COLO829 (cell line): ENCODE measurements around the gene ALPK1.
"Not testable (repeated sequence)": the region's sequence is repeated elsewhere in the genome, so short reads cannot be mapped to it uniquely, and the experiment has no call there.

Experiments used
- DNase-seq: peaks from one replicate; pipeline ENCODE4 v3.0.0; 2012; ENCODE audit warnings: low spot score

The ALPK1 gene

GRCh38 chr4:112296949-112297880 is at the start of gene ALPK1:
Gene ALPK1, plus strand, starts transcription at chr4:112297369.
- peak; percentile 94 for DNase-seq

GRCh38 chr4:112251019-112251643 is 46.0 kb upstream of the ALPK1 start:
- no peak for DNase-seq

- DNase-seq: no peak
Observed at GRCh38 chr4:112252234-112252633, 44.9 kb upstream of the ALPK1 start.

DNA sequence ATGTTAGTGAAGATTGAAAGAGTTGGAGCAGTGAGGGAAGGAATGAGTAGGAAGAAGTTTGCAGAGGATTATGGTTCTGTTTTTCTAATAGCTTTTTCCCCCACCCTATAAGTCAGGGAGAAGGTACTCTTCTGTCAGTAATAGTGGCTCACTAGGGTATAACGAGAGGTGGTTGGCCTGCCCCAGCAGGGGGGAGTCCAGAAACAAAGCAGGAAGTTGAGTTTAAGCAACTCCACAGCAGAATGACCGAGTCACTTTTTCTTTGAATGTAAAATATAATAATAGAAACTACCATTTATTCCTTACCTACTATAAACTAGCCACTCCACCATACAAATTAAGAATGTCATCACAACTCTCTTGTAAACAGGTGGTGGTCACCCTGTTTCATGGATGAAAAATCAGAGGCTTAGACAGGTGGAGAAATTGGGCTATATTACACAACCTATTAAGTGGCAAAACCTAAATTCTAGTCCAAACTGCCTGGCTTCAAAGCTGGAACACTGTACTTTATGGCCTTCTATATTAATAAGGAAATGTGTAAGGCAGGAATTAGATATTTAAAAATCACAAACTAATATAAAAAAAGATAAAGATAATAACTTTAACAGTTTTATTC is 43.7 kb upstream of the ALPK1 start:
- no peak for DNase-seq

DNA sequence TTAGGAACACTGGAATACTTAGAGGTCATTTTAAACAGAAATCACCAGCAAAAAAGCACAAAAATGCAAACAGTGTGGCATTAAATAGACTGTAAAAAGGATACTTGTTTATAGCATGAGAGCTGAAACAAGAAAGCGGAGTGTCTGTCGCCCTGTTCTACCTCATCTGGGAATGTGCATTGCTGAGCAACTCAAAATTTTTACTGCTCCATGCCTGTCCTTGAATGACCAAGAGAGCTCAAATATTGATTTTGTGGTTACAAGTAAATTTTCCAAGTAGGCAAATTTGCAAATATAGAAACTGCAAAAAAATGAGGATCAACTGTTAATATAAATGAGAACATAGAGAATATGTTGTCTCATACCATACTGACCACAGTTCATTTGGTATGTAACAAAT is 40.1 kb upstream of the ALPK1 start:
- no peak for DNase-seq

GRCh38 chr4:112266823-112267222 is 30.3 kb upstream of the ALPK1 start:
- DNase-seq: peak; percentile 33

- DNase-seq: no peak
Observed at GRCh38 chr4:112270051-112270450, 27.1 kb upstream of the ALPK1 start.

GRCh38 chr4:112270640-112271421 is 26.3 kb upstream of the ALPK1 start:
- no peak for DNase-seq

DNA sequence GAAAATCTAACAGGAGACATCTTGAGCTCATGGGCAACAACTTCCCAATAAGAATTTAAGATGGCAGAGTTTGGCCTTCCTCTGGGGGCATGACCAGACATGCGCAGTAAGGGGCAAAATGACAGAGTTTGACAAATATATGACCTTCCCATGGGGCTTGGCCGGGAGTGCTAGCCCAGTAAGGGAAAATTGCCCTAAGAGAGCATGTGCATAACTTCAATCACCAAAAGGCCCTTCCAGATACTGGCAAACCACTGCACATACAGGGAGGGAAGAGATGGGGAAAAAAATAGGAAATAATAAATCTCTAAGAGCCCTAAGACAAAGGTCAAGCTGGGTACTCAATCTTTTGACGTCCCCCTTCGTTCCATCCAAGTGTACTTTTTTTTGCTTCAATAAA is 24.9 kb upstream of the ALPK1 start:
- DNase-seq: no peak

GRCh38 chr4:112274959-112275358 is 22.2 kb upstream of the ALPK1 start:
- no peak for DNase-seq

- DNase-seq: no peak
Observed at GRCh38 chr4:112276113-112276512, 21.1 kb upstream of the ALPK1 start.

DNA sequence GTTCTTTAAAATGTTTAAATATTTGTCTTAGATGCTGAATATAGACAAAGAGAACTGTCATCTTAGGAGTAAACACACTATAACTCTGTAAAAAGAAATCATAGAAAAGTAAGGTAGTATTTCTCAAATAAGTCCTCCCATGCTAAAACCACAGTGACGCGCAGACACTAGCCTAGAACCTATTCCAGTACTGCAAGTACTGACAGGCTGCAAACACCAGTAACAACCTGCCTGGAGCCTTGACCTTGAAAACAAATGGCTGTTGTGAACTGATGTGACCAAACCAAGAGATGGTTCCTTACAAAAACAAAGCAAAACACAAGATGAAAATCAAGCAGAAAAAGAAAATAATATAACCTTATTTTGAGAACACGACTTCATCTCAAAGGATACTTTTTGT is 19.9 kb upstream of the ALPK1 start:
- no peak for DNase-seq

GRCh38 chr4:112277705-112278448 is 19.3 kb upstream of the ALPK1 start:
- no peak for DNase-seq

GRCh38 chr4:112279025-112279881 is 17.9 kb upstream of the ALPK1 start:
- DNase-seq: no peak

- no peak for DNase-seq
Observed at GRCh38 chr4:112279882-112280315, 17.3 kb upstream of the ALPK1 start.

GRCh38 chr4:112280386-112281056 is 16.6 kb upstream of the ALPK1 start:
- no peak for DNase-seq

DNA sequence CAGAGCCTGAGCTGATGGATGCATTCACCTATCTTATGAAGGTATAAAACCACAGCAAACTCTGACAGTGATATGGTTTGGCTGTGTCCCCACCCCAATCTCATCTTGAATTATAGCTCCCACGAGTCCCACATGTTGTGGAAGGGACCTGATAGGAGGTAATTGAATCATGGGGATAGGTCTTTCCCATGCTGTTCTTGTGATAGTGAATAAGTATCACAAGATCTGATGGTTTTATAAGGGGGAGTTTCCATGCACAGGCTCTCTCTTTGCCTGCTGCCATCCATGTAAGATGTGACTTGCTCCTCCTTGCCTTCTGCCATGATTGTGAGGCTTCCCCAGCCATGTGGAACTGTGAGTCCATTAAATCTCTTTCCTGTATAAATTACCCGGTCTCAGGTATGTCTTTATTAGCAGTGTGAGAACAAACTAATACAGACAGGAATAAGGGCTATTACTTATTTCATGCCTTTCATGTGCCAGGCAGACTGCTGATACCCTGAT is 15.2 kb upstream of the ALPK1 start:
- DNase-seq: not testable (repeated sequence)

DNA sequence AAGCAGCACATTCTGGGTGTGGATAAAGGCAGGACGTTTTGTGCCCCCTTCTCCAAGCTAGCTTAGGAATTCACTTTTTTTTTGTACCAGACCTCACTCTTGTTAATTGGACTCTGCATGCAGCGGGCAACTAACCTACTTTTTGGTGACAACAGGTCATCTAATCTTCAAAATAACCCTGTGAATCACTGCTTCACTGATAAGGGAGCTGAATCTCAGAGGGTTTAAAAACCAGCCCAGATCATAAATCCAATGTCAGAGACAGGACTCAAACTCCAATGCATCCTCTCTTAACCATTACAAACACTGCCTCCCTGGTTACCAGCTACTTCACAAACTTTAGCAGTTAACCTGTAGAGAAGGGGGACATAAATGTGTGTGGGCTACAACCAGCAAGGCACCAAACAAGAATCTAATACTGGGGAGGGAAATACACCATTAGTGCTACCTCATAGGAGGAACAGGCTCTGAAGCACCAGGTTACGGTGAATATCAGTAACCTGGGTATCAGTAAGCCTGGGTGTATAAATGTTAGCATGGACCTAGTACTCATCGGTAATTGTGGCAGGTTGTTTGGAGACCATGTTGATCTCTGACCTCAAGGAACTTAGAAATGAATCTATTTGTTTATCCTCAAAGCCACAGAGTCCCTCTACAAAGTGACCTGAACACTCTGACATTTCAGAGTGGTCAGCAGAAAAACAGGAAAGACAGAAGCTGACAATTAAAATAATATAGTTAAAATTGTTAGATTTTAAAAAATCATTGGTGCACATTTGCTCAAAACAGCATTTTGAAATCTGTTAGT is 14.1 kb upstream of the ALPK1 start:
- DNase-seq: no peak

GRCh38 chr4:112284166-112284565 is 13.0 kb upstream of the ALPK1 start:
- DNase-seq: no peak
